Adrenal gland (tissue), 5 donors: Measurements from ENCODE around the gene SCFD2.

ENCODE experiments used
- POLR2A ChIP-seq, 2 donors: fragments of 450-650 bp; IDR thresholded peaks; one replicate each; pipeline ENCODE4 v1.6.1; 2017; ENCODE audit warnings: antibody characterized with exemption in 2 of 2, mild to moderate bottlenecking in 2 of 2, moderate library complexity in 1 of 2
- TF ChIP-seq, protein P1 (sequence below), 6 experiments: fragments of 450-650 bp in 4 of 6; fragments of 200-600 bp in 2 of 6; sonication (generic) in 1 of 6; IDR thresholded peaks; 1 replicate in 5 of 6; 2 replicates in 1 of 6; pipeline versions ENCODE4 v1.5.1 to v1.8.0; 2016 to 2021; ENCODE audit warnings: antibody characterized with exemption in 6 of 6, mild to moderate bottlenecking in 2 of 6, moderate library complexity in 1 of 6
- donor health status: DM: no; HTN: no; CAD: no.

- TF ChIP-seq, protein P1, sequence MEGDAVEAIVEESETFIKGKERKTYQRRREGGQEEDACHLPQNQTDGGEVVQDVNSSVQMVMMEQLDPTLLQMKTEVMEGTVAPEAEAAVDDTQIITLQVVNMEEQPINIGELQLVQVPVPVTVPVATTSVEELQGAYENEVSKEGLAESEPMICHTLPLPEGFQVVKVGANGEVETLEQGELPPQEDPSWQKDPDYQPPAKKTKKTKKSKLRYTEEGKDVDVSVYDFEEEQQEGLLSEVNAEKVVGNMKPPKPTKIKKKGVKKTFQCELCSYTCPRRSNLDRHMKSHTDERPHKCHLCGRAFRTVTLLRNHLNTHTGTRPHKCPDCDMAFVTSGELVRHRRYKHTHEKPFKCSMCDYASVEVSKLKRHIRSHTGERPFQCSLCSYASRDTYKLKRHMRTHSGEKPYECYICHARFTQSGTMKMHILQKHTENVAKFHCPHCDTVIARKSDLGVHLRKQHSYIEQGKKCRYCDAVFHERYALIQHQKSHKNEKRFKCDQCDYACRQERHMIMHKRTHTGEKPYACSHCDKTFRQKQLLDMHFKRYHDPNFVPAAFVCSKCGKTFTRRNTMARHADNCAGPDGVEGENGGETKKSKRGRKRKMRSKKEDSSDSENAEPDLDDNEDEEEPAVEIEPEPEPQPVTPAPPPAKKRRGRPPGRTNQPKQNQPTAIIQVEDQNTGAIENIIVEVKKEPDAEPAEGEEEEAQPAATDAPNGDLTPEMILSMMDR (IDR thresholded peaks at IDR 0.05): no peak
- TF ChIP-seq POLR2A (IDR thresholded peaks at IDR 0.05): no peak
Observed at GRCh38 chr4:53064609-53065008, 301.3 kb downstream of the SCFD2 start.
